Right lobe of liver (tissue), 6 donors: ENCODE data around the gene TMEM39B. TPM values are rescaled to one million over a fixed set of nuclear protein-coding genes. Genes with fewer than 3 reads are reported as not detected.
"Not testable (repeated sequence)": the region's sequence is repeated elsewhere in the genome, so short reads cannot be mapped to it uniquely, and the experiment has no call there.

ENCODE experiments used
- ATAC-seq, 4 donors: fragments of 200-7000 bp; cut with Tn5 transposase; one replicate each; pipeline ENCODE4 v1.9.1; 2020; ENCODE audit warnings: mild to moderate bottlenecking in 4 of 4, moderate library complexity in 4 of 4
- DNase-seq, 3 donors: peaks; one replicate each; pipeline ENCODE4 v3.0.0-alpha.2; 2020
- H3K27ac ChIP-seq, 3 donors: fragments of 200-600 bp; one replicate each; pipeline ENCODE4 v1.8.0; 2022
- H3K27me3 ChIP-seq, 2 donors: fragments of 200-600 bp; one replicate each; pipeline ENCODE4 v1.8.0; 2022
- H3K36me3 ChIP-seq, 4 donors: fragments of 200-600 bp; sonication (generic) in 1 of 4; one replicate each; pipeline versions ENCODE4 v1.5.1 to v1.8.0; 2017 to 2022; ENCODE audit warnings: control low read depth in 1 of 4
- H3K4me1 ChIP-seq, 4 donors: fragments of 200-600 bp; sonication (generic) in 1 of 4; one replicate each; pipeline versions ENCODE4 v1.5.1 to v1.8.0; 2017 to 2022; ENCODE audit warnings: control low read depth in 1 of 4
- H3K4me3 ChIP-seq, 3 donors: fragments of 200-600 bp; one replicate each; pipeline ENCODE4 v1.8.0; 2022
- H3K9me3 ChIP-seq, 4 donors: fragments of 200-600 bp; sonication (generic) in 1 of 4; one replicate each; pipeline versions ENCODE4 v1.5.1 to v1.8.0; 2017 to 2022; ENCODE audit warnings: control low read depth in 1 of 4
- POLR2A ChIP-seq: fragments of 450-650 bp; IDR thresholded peaks from one replicate; pipeline ENCODE4 v1.6.1; 2017; ENCODE audit warnings: antibody characterized with exemption, mild to moderate bottlenecking
- WGBS: methylation state at CpG from one replicate; pipeline ENCODE4 v1.1.6; 2018; ENCODE audit warnings: low coverage, low lambda C conversion rate; ENCODE audit not compliant: insufficient coverage; ENCODE audit errors: missing lambda C conversion rate; 5-methylcytosine and 5-hydroxymethylcytosine counted together
- intact Hi-C, 2 donors: fragments of 100-400 bp; cut with DNase I; formaldehyde crosslinking; loops; one replicate each; pipeline versions ENCODE4 v1.11.2 to v1.14.1; 2022
- total RNA-seq, 6 experiments: library from RNA; depleted of rRNA in 2 of 6; stranded (reverse); fragments of >200 nt in 2 of 6; fragmentation: NEBNext Ultra II Directional in 3 of 6; extraction: Animal tissue kit (Norgen Biotek cat#: 25700) in 3 of 6; gene quantifications; one replicate each; pipeline versions ENCODE4 v1.1.0 to v1.2.4, GENCODE V29; 2016 to 2023
- TF ChIP-seq, protein P1 (sequence below), 4 donors: fragments of 200-600 bp in 3 of 4; fragments of 450-650 bp in 1 of 4; IDR thresholded peaks; one replicate each; pipeline versions ENCODE4 v1.5.1 to v1.8.0; 2016 to 2022; ENCODE audit warnings: antibody characterized with exemption in 4 of 4, mild to moderate bottlenecking in 2 of 4
- donor health status: DM: no; HTN: yes; CAD: no.
- donor health status: DM: no; HTN: no; CAD: no.
- donor health status: DM: no; HTN: no; CAD: no.
- donor health status: DM: no; HTN: yes; CAD: no.
- donor health status: DM: no; HTN: yes; CAD: no.

The TMEM39B gene
- total RNA-seq, 6 experiments from 2014 or later, result 4.0 to 10.3 (median 6.3) TPM

DNA sequence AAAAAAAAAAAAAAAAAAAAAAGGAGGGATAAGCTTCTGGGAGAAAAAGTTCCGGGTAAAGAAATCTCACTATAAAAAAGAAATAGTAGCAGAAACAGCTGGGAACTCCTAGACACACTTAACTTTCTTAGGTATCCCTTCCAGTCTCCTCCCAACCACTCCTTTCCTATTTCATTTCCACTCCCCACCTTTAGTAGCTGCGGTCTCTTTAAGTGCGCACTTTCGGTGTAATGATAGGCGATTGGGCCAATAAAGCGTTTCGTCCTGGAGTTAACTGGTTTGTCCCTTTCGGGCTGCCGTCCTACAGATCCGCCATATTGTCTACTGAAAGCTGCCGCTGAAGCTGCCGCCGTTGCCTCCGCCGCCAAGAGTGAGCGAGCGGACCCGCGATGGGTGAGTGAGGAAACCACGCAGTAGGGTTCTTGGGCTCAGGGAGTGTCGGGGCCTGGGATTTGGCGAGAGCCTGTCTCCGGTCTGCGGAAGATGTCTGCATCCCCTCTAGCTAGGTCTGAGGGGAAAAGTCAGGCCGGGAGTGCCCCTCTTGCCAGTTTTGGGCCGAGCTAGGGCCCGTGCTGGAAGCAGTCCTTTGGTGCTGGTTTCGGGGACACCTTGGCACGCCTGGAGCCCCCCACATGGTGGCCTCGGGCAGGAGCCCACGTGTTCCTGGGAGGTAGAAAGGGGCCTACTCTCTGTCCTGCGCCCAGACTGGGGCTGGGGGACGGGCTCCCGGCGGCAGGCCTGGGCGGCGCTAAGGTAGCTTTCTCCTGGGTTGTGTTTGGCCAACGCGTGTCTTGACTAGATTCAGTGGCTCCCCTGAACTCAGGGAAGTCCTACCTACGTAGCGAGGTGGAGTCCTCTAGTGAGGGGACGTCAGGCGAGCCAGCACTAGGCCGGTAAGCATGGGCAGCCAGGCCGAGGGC, 35.3 kb downstream of the TMEM39B start, which contains the start of gene KPNA6:
KPNA6 (plus strand) TSS at position 315 of the 920 bp plus-strand sequence; CDS start at position 390, 75 bp downstream.
- DNase-seq (peak; percentile 80 to 92 (median 88)), ATAC-seq (peak; percentile 79 to 87 (median 81))
- TF ChIP-seq POLR2A, result no peak
- TF ChIP-seq, protein P1, sequence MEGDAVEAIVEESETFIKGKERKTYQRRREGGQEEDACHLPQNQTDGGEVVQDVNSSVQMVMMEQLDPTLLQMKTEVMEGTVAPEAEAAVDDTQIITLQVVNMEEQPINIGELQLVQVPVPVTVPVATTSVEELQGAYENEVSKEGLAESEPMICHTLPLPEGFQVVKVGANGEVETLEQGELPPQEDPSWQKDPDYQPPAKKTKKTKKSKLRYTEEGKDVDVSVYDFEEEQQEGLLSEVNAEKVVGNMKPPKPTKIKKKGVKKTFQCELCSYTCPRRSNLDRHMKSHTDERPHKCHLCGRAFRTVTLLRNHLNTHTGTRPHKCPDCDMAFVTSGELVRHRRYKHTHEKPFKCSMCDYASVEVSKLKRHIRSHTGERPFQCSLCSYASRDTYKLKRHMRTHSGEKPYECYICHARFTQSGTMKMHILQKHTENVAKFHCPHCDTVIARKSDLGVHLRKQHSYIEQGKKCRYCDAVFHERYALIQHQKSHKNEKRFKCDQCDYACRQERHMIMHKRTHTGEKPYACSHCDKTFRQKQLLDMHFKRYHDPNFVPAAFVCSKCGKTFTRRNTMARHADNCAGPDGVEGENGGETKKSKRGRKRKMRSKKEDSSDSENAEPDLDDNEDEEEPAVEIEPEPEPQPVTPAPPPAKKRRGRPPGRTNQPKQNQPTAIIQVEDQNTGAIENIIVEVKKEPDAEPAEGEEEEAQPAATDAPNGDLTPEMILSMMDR (IDR thresholded peaks at IDR 0.05), result no peak
- no peaks in the 10 kb centered on the region for H3K36me3 ChIP-seq
- H3K27ac ChIP-seq, result peak within 1 kb of the TSS; percentile 75 to 92 (median 89)
- no peaks in the 10 kb centered on the region for H3K9me3 ChIP-seq
- H3K4me1 ChIP-seq, result peaks cover 0 to 39% (median 17%) of the 10 kb centered on the region in 4 donors
- WGBS, result 0% methylated on average over 21 of the region's 45 CpGs
- peak within 1 kb of the TSS; percentile 59 to 87 (median 73) for H3K4me3 ChIP-seq
- no peaks in the 10 kb centered on the region for H3K27me3 ChIP-seq
- intact Hi-C loops, result no loop called here

DNA sequence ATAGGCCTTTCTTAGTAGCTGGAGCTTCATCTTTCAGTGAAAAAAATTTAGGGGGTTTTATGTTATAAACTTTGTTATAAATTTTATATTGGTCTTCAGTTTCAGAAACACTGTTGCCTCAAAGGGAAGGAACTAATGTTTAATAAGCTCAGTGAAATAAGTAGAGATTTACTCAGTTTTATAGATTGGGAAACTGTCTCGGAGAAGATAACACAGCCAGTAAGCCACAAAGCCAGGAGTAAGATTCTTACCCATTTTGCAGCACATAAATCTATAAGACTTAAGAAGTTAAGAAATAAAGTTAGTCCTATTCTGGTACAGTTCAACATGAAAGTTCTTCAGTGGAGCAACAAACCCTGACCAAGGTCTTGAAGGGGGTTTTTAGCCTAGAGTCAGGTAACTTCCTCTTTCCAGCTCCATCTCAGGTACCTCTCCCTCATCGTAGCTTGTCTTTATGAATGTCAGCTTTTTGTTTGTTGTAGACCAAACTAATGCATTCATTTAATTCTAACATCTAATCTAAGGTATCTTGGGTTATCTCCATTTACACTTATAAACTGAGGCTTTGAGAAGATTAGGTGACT, 38.4 kb downstream of the TMEM39B start:
- ATAC-seq (no peak), DNase-seq (no peak)
- TF ChIP-seq, protein P1 (IDR thresholded peaks at IDR 0.05), result no peak
- TF ChIP-seq POLR2A, result no peak
- no peaks in the 10 kb centered on the region for H3K9me3 ChIP-seq
- intact Hi-C loops, result no loop called here
- H3K27ac ChIP-seq, result no peak overlapping the region
- no peaks in the 10 kb centered on the region for H3K27me3 ChIP-seq
- H3K4me3 ChIP-seq, result no peak overlapping the region
- WGBS, result 78% methylated on average over 2 of the region's 2 CpGs
- peaks cover 0 to 34% (median 12%) of the 10 kb centered on the region in 4 donors for H3K4me1 ChIP-seq
- peaks cover 0 to 2% (median 0%) of the 10 kb centered on the region in 4 donors for H3K36me3 ChIP-seq

DNA sequence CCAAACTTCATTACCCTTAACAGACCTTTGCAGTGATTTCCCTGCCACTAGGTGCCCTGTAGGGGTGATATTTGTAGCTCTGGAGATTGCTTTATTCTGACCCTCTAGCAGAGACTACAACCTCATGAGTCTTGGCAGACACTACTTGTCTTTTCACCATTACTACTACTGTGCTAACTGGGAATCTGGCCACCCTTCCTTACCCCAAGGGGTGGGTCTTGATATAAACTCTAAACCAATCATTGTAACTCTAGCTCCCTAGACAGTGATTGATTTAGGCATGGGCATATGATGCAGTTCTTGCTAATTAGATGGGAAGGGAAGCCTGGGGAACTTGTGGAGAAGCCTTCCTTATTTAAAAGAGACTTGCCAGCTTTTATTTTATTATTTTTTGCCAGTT, 39.0 kb downstream of the TMEM39B start:
- peaks cover 0 to 2% (median 0%) of the 10 kb centered on the region in 4 donors for H3K36me3 ChIP-seq
- H3K27ac ChIP-seq, result no peak overlapping the region
- intact Hi-C loops, result no loop called here
- DNase-seq (no peak), ATAC-seq (no peak)
- no peak overlapping the region for H3K4me3 ChIP-seq
- H3K9me3 ChIP-seq, result no peaks in the 10 kb centered on the region
- H3K27me3 ChIP-seq, result no peaks in the 10 kb centered on the region
- peaks cover 0 to 40% (median 15%) of the 10 kb centered on the region in 4 donors for H3K4me1 ChIP-seq
- TF ChIP-seq POLR2A, result no peak
- TF ChIP-seq, protein P1 (IDR thresholded peaks at IDR 0.05), result no peak

DNA sequence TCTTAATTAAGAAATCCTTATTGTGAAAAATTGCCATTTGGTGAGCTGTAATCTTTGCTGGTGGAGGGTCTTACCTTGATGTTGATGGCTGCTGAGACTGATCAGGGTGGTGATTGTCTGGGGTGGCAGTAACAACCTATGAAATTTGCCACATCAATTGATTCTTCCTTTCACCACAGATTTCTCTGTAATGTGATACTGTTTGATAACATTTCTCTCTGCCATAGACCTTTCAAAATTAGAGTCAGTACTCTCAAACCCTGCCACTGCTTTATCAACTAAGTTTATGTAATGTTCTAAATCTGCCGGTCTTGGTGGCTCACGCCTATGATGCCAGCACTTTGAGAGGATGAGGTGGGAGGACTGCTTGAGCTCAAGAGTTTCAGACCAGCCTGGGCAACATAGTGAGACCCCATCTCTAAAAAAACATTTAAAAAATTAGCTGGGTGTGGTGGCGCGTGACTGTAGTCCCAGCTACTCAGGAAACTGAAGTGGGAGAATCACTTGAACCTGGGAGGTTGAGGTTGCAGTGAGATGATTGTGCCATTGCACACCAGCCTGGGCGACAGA, 40.2 kb downstream of the TMEM39B start:
- intact Hi-C loops, result no loop called here
- Histone ChIP-seq H3K27me3 (no peaks in the 10 kb centered on the region), H3K9me3 (no peaks in the 10 kb centered on the region), H3K4me1 (peaks cover 0 to 44% (median 15%) of the 10 kb centered on the region in 4 donors), H3K27ac (no peak overlapping the region), H3K4me3 (no peak overlapping the region), H3K36me3 (peaks cover 0 to 2% (median 0%) of the 10 kb centered on the region in 4 donors)
- DNase-seq (no peak), ATAC-seq (no peak)
- WGBS, result 50% methylated on average over 3 of the region's 5 CpGs
- no peak for TF ChIP-seq POLR2A
- TF ChIP-seq, protein P1 (IDR thresholded peaks at IDR 0.05), result no peak

DNA sequence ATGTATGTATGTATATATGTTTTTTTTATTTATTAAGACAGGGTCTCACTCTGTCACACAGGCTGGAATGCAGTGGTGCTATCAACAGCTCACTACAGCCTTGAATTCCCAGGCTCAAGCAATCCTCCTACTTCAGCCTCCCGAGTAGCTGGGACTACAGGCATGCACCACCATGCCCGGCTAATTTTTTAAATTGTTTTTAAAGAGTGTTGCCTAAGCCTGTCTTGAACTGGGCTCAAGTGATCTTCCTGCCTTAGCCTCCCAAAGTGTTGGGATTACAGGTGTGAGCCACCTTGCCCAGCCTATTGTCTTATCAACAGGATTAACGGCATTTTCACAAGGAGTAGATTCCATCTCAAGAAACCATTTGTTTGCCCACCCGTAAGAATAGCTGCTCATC, 40.7 kb downstream of the TMEM39B start:
- H3K4me1 ChIP-seq, result peaks cover 0 to 44% (median 15%) of the 10 kb centered on the region in 4 donors
- DNase-seq, H3K27ac ChIP-seq, H3K4me3 ChIP-seq, H3K27me3 ChIP-seq, ATAC-seq, intact Hi-C loops, H3K36me3 ChIP-seq, H3K9me3 ChIP-seq: not testable (repeated sequence)
- 89% methylated on average over 4 of the region's 4 CpGs for WGBS
